ENCODE data around the gene CHKA. TPM values are rescaled to one million over a fixed set of nuclear protein-coding genes. Genes with fewer than 3 reads are reported as not detected.

CHKA gene
- total RNA-seq, 1 experiment from 2014 or later: 136 TPM

GRCh38 chr11:68082481-68082880 lies 38.7 kb downstream of the CHKA start:
- intact Hi-C loops (cut with micrococcal nuclease; ENCODE audit: unreplicated experiment) (no loop called here), in situ Hi-C loops (cut with HindIII; ENCODE audit: low pct_unique_long_range_greater_than_20kb, low sequenced_read_pairs) (no loop called here)
- H3K27me3 ChIP-seq (ENCODE audit: control insufficient read depth, insufficient read depth, low read length): no peaks in the 10 kb centered on the region
- ATAC-seq (no peak), DNase-seq (ENCODE audit: low read depth, low spot score) (no peak)
- H3K36me3 ChIP-seq (ENCODE audit: control insufficient read depth, insufficient read depth, low read length): peaks cover 8% of the 10 kb centered on the region
- no TSS peak for BruUV-seq (replicated peaks)
- H3K4me3 ChIP-seq (ENCODE audit: low read depth in 2 of 2, low read length in 2 of 2): no peak overlapping the region
- POLR2A ChIA-PET: no interaction called here
- H3K27ac ChIP-seq (ENCODE audit: low read length): no peak overlapping the region
- no peaks in the 10 kb centered on the region for H3K9me3 ChIP-seq (ENCODE audit: control insufficient read depth, insufficient read depth, low read depth, low read length)
- no peak for TF ChIP-seq CTCF (IDR thresholded peaks at IDR 0.05)
- no peak for TF ChIP-seq POLR2AphosphoS5 (IDR thresholded peaks at IDR 0.05; ENCODE audit: low read depth, low read length)
- TF ChIP-seq SIN3A (IDR thresholded peaks at IDR 0.05; ENCODE audit: borderline replicate concordance, insufficient read depth, low read depth, low read length): no peak
- CTCF ChIA-PET: no interaction called here
- no peaks in the 10 kb centered on the region for H3K4me1 ChIP-seq (ENCODE audit: control insufficient read depth, insufficient read depth, low read length)

GRCh38 chr11:68081691-68082090 lies 39.5 kb downstream of the CHKA start:
- CTCF ChIA-PET: no interaction called here
- no TSS peak for BruUV-seq (replicated peaks)
- in situ Hi-C loops (cut with HindIII; ENCODE audit: low pct_unique_long_range_greater_than_20kb, low sequenced_read_pairs) (no loop called here), intact Hi-C loops (cut with micrococcal nuclease; ENCODE audit: unreplicated experiment) (no loop called here)
- no peak for DNase-seq (ENCODE audit: low read depth, low spot score)
- H3K4me1 ChIP-seq (ENCODE audit: control insufficient read depth, insufficient read depth, low read length): no peaks in the 10 kb centered on the region
- H3K27me3 ChIP-seq (ENCODE audit: control insufficient read depth, insufficient read depth, low read length): no peaks in the 10 kb centered on the region
- no peaks in the 10 kb centered on the region for H3K9me3 ChIP-seq (ENCODE audit: control insufficient read depth, insufficient read depth, low read depth, low read length)
- no peak overlapping the region for H3K4me3 ChIP-seq (ENCODE audit: low read depth in 2 of 2, low read length in 2 of 2)
- no peak overlapping the region for H3K27ac ChIP-seq (ENCODE audit: low read length)
- TF ChIP-seq SIN3A (IDR thresholded peaks at IDR 0.05; ENCODE audit: borderline replicate concordance, insufficient read depth, low read depth, low read length) (no peak), CTCF (IDR thresholded peaks at IDR 0.05) (no peak), TCF7L2 (IDR thresholded peaks at IDR 0.05; ENCODE audit: low read depth, low read length) (no peak), POLR2AphosphoS5 (IDR thresholded peaks at IDR 0.05; ENCODE audit: low read depth, low read length) (no peak), REST (IDR thresholded peaks at IDR 0.05; ENCODE audit: insufficient read depth in 1 of 2, low read depth in 2 of 2, low read length in 1 of 2) (no peak)
- POLR2A ChIA-PET: no interaction called here
- ATAC-seq: no peak
- peaks cover 8% of the 10 kb centered on the region for H3K36me3 ChIP-seq (ENCODE audit: control insufficient read depth, insufficient read depth, low read length)

Data from Panc1 (cell line).